HepG2 (cell line): ENCODE measurements around the gene ASH1L. TPM values are rescaled to one million over a fixed set of nuclear protein-coding genes. Genes with fewer than 3 reads are reported as not detected.

ENCODE experiments used
- ATAC-seq: fragments of 200-7000 bp; cut with Tn5 transposase; 3 replicates; pipeline ENCODE4 v1.9.1; 2020; ENCODE audit warnings: mild to moderate bottlenecking, moderate library complexity
- BruUV-seq: library from RNA; stranded (reverse); fragments of 400-500 nt; replicated peaks from 2 replicates; lab custom pipeline; 2021; lab: Mats Ljungman, UMichigan
- CTCF ChIA-PET: fragments of 300-600 bp; formaldehyde crosslinking; extraction: SDS; loops from one replicate; lab custom pipeline; 2021; ENCODE audit warnings: low total read pairs, inconsistent platforms, low intra/inter-chr PET ratio; lab: Yijun Ruan, JAX
- POLR2A ChIA-PET: fragments of 350-600 bp; sonication (Branson Sonifier 250); formaldehyde crosslinking; loops from one replicate; lab custom pipeline; 2020; ENCODE audit warnings: antibody characterized with exemption, inconsistent platforms; lab: Yijun Ruan, JAX
- DNase-seq: peaks from one replicate; pipeline ENCODE4 v3.0.0-alpha.2; 2015; ENCODE audit warnings: low spot score
- FAIRE-seq: peaks from 3 replicates; lab custom pipeline; 2011; peaks lifted over from hg19 to GRCh38; lab: Jason Lieb, UNC
- H2AFZ ChIP-seq: one replicate; pipeline ENCODE4 v1.6.1; 2011; ENCODE audit warnings: low read length, inconsistent platforms
- H3K27ac ChIP-seq: fragments of 300-600 bp; 3 replicates; pipeline ENCODE4 v1.8.0; 2011; ENCODE audit warnings: mixed run types, mild to moderate bottlenecking, mixed read lengths, low read length, inconsistent platforms; ENCODE audit not compliant: insufficient read depth; ENCODE audit errors: extremely low read length
- H3K27me3 ChIP-seq, 2 experiments: fragments of 200-600 bp in 1 of 2; 2 replicates in 1 of 2; 3 replicates in 1 of 2; pipeline versions ENCODE4 v1.6.0 to v1.8.0; 2011; ENCODE audit warnings: low read length in 2 of 2, mild to moderate bottlenecking in 2 of 2, moderate library complexity in 2 of 2, inconsistent platforms in 1 of 2; ENCODE audit not compliant: insufficient read depth in 2 of 2, control insufficient read depth in 1 of 2
- H3K36me3 ChIP-seq, 2 experiments: fragments of 200-600 bp in 1 of 2; replicated peaks in 1 of 2; 2 replicates in 1 of 2; 3 replicates in 1 of 2; pipeline versions ENCODE4 v1.5.1 to v1.8.0; 2011; ENCODE audit warnings: low read length in 2 of 2, inconsistent platforms in 1 of 2; ENCODE audit not compliant: insufficient read depth in 2 of 2, control insufficient read depth in 1 of 2
- H3K4me1 ChIP-seq: 2 replicates; pipeline ENCODE4 v1.5.1; 2012; ENCODE audit warnings: low read length, inconsistent platforms; ENCODE audit not compliant: insufficient read depth
- H3K4me2 ChIP-seq: 2 replicates; pipeline ENCODE4 v1.6.0; 2011; ENCODE audit warnings: low read depth, low read length, inconsistent platforms
- H3K4me3 ChIP-seq, 3 experiments: fragments of 200-600 bp in 1 of 3; sonication (generic), shearing (Covaris generic) in 1 of 3; replicated peaks in 1 of 3; 2 replicates each; pipeline ENCODE4 v1.5.1; 2011 to 2016; ENCODE audit warnings: low read length in 3 of 3, inconsistent platforms in 2 of 3, low read depth in 2 of 3, mild to moderate bottlenecking in 2 of 3, control low read depth in 1 of 3, mixed read lengths in 1 of 3; ENCODE audit not compliant: insufficient read depth in 1 of 3
- H3K79me2 ChIP-seq: one replicate; pipeline ENCODE4 v1.6.1; 2011; ENCODE audit warnings: low read length, inconsistent platforms; ENCODE audit not compliant: insufficient read depth
- H3K9ac ChIP-seq: 2 replicates; pipeline ENCODE4 v1.6.0; 2011; ENCODE audit warnings: mild to moderate bottlenecking, low read depth, low read length, inconsistent platforms; ENCODE audit not compliant: insufficient read depth
- H3K9me3 ChIP-seq: 2 replicates; pipeline ENCODE4 v1.5.1; 2012; ENCODE audit warnings: mild to moderate bottlenecking, low read length
- H4K20me1 ChIP-seq: 2 replicates; pipeline ENCODE4 v1.6.0; 2011; ENCODE audit warnings: inconsistent platforms, mild to moderate bottlenecking, low read length, moderate library complexity; ENCODE audit not compliant: insufficient read depth
- DMAP1 ChIP-seq: IDR thresholded peaks from 2 replicates; pipeline ENCODE4 v1.6.1; 2016
- ZFX ChIP-seq: sonication (generic); formaldehyde crosslinking; IDR thresholded peaks from 2 replicates; pipeline ENCODE4 v1.4.0; 2020; ENCODE audit warnings: mild to moderate bottlenecking, low read depth, missing genetic modification reagents, moderate library complexity
- ZNF225 ChIP-seq: sonication (generic); formaldehyde crosslinking; IDR thresholded peaks from 2 replicates; pipeline ENCODE4 v1.4.0; 2020; ENCODE audit warnings: mild to moderate bottlenecking, missing genetic modification reagents
- ZNF263 ChIP-seq: sonication (generic); formaldehyde crosslinking; IDR thresholded peaks from 2 replicates; pipeline ENCODE4 v1.4.0; 2020; ENCODE audit warnings: missing genetic modification reagents
- ZNF350 ChIP-seq: sonication (generic); formaldehyde crosslinking; IDR thresholded peaks from 2 replicates; pipeline ENCODE4 v1.4.0; 2020; ENCODE audit warnings: mild to moderate bottlenecking, low read depth, missing genetic modification reagents, borderline replicate concordance
- ZNF839 ChIP-seq: sonication (generic); formaldehyde crosslinking; IDR thresholded peaks from 2 replicates; pipeline ENCODE4 v1.4.0; 2020; ENCODE audit warnings: missing genetic modification reagents, mild to moderate bottlenecking, borderline replicate concordance
- WGBS: methylation state at CpG from one replicate; pipeline ENCODE4 v1.1.6; 2017; ENCODE audit warnings: low lambda C conversion rate; 5-methylcytosine and 5-hydroxymethylcytosine counted together
- in situ Hi-C: cut with HindIII; loops from 2 replicates; pipeline ENCODE4 v1.10.0; 2017; ENCODE audit warnings: low pct_unique_long_range_greater_than_20kb; ENCODE audit not compliant: extremely low pct_ligation_motif_present
- intact Hi-C: fragments of 100-400 bp; cut with micrococcal nuclease; formaldehyde crosslinking; loops from one replicate; pipeline ENCODE4 v1.10.0; 2022; ENCODE audit not compliant: unreplicated experiment
- polyA plus RNA-seq, 8 experiments: library from polyadenylated mRNA; depleted of rRNA in 3 of 8; stranded (reverse) in 7 of 8; unstranded in 1 of 8; fragments of >200 nt; fragmentation: Illumina TruSeq in 4 of 8; extraction: Trizol in 4 of 8; gene quantifications; 2 replicates each; pipeline versions ENCODE4 v1.2.1 to v1.2.3, GENCODE V29; 2011 to 2016; ENCODE audit warnings: low read depth in 4 of 8, missing spikeins in 1 of 8, mixed read lengths in 1 of 8; ENCODE audit not compliant: insufficient read depth in 1 of 8
- total RNA-seq, 5 experiments: library from RNA; depleted of rRNA; stranded (reverse); fragments of >200 nt; fragmentation: Illumina TruSeq; extraction: Trizol; gene quantifications; 2 replicates each; pipeline ENCODE4 v1.2.3, GENCODE V29; 2016; ENCODE audit warnings: low read depth in 1 of 5
- TF ChIP-seq, protein P1 (sequence below): sonication (generic); formaldehyde crosslinking; IDR thresholded peaks from 2 replicates; pipeline ENCODE4 v1.4.0; 2020; ENCODE audit warnings: missing genetic modification reagents
- TF ChIP-seq, protein P2 (sequence below): sonication (generic); formaldehyde crosslinking; IDR thresholded peaks from 2 replicates; pipeline ENCODE4 v1.8.0; 2022; ENCODE audit warnings: missing genetic modification reagents, mild to moderate bottlenecking, borderline replicate concordance
- TF ChIP-seq, protein P3 (sequence below): IDR thresholded peaks from 2 replicates; pipeline ENCODE4 v1.6.1; 2012; ENCODE audit warnings: low read depth, low read length, improper control_type of control experiment
- TF ChIP-seq, protein P4 (sequence below): sonication (generic); formaldehyde crosslinking; IDR thresholded peaks from 2 replicates; pipeline ENCODE4 v1.5.1; 2020; ENCODE audit warnings: mild to moderate bottlenecking, missing genetic modification reagents, moderate library complexity

Gene ASH1L
- total and polyA plus RNA-seq, 2 of the 13 experiments (the other 11 are each of a cell fraction or from before 2014, with no cell fraction given): 10.2 to 15.3 TPM

DNA sequence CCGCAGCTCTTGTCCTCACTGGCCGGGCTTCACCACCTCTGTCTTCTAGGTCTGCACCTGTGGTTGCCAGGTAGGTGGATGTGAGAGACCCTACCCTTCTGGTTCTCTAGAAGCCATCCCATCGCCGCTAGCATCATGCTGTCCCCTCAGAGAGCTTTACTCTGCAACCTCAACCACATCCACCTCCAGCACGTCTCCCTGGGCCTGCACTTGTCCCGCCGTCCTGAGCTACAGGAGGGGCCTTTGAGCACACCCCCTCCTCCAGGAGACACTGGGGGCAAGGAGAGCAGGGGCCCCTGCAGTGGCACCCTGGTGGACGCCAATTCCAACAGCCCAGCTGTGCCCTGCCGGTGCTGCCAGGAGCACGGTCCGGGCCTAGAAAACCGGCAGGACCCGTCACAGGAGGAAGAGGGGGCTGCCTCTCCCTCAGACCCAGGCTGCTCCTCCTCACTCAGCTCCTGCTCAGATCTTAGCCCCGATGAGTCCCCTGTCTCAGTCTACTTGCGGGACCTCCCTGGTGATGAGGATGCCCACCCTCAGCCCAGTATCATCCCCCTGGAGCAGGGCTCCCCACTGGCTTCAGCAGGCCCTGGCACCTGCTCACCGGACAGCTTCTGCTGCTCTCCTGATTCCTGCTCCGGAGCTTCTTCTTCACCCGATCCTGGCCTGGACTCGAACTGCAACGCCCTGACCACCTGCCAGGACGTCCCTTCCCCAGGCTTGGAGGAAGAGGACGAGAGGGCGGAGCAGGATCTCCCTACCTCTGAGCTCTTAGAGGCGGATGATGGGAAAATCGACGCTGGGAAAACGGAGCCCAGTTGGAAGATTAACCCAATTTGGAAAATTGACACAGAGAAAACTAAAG is 240.7 kb downstream of the ASH1L start:
- WGBS: 49% methylated on average over 19 of the region's 27 CpGs
- FAIRE-seq: no peak
- H3K36me3 ChIP-seq: peaks cover 6 to 27% of the 10 kb centered on the region in 2 experiments; a peak in 4 of 5 replicates
- 0 out of 2 replicates have a peak overlapping the region, but pooled peaks have one; percentile 16 for H3K9ac ChIP-seq
- in situ Hi-C loops: no loop called here
- DNase-seq: no peak
- no peak for ATAC-seq
- CTCF ChIA-PET: interaction anchor here (1.1 to 4.5 kb wide), 2 partner anchors 47 to 70 kb away, joined by 3 to 71 read pairs; no protein-coding TSS in a partner anchor
- no TSS peak for BruUV-seq
- peak overlapping the region; percentile 80 for H3K4me2 ChIP-seq
- peaks cover 33% of the 10 kb centered on the region for H3K4me1 ChIP-seq
- H3K27me3 ChIP-seq: no peaks in the 10 kb centered on the region; a peak in 1 of 5 replicates
- POLR2A ChIA-PET: interaction anchor here (0.7 to 4.3 kb wide), 6 partner anchors 14 to 71 kb away, joined by 3 to 38 read pairs (median 8); partner anchors contain the start of genes CLK2, FDPS, PKLR and SCAMP3
- H3K9me3 ChIP-seq: no peaks in the 10 kb centered on the region
- peak overlapping the region; percentile 16 for H3K27ac ChIP-seq
- peaks cover 5% of the 10 kb centered on the region for H4K20me1 ChIP-seq
- intact Hi-C loops: loop anchor here (5.0 kb wide), 3 partner anchors 45 to 270 kb away; partner anchors contain the start of genes HCN3, MTX1 and THBS3
- peak overlapping the region; percentile 80 to 94 (median 81); a peak in 5 of 6 replicates for H3K4me3 ChIP-seq
- H2AFZ ChIP-seq: no peak overlapping the region
- peaks cover 5% of the 10 kb centered on the region for H3K79me2 ChIP-seq
- TF ChIP-seq ZFX (peak; percentile 33; the same call in 1 of the 2 replicates), DMAP1 (CRISPR knock-in tag) (no peak), ZNF263 (CRISPR knock-in tag) (0 out of 2 replicates have a peak, but pooled peaks have one; percentile 26), ZNF225 (CRISPR knock-in tag) (0 out of 2 replicates have a peak, but pooled peaks have one; percentile 26), ZNF839 (CRISPR knock-in tag) (peak; percentile 6; the same call in 1 of the 2 replicates), ZNF350 (CRISPR knock-in tag) (0 out of 2 replicates have a peak, but pooled peaks have one; percentile 18)
- TF ChIP-seq, protein P1, sequence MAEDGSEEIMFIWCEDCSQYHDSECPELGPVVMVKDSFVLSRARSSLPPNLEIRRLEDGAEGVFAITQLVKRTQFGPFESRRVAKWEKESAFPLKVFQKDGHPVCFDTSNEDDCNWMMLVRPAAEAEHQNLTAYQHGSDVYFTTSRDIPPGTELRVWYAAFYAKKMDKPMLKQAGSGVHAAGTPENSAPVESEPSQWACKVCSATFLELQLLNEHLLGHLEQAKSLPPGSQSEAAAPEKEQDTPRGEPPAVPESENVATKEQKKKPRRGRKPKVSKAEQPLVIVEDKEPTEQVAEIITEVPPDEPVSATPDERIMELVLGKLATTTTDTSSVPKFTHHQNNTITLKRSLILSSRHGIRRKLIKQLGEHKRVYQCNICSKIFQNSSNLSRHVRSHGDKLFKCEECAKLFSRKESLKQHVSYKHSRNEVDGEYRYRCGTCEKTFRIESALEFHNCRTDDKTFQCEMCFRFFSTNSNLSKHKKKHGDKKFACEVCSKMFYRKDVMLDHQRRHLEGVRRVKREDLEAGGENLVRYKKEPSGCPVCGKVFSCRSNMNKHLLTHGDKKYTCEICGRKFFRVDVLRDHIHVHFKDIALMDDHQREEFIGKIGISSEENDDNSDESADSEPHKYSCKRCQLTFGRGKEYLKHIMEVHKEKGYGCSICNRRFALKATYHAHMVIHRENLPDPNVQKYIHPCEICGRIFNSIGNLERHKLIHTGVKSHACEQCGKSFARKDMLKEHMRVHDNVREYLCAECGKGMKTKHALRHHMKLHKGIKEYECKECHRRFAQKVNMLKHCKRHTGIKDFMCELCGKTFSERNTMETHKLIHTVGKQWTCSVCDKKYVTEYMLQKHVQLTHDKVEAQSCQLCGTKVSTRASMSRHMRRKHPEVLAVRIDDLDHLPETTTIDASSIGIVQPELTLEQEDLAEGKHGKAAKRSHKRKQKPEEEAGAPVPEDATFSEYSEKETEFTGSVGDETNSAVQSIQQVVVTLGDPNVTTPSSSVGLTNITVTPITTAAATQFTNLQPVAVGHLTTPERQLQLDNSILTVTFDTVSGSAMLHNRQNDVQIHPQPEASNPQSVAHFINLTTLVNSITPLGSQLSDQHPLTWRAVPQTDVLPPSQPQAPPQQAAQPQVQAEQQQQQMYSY (CRISPR knock-in tag): peak; percentile 78; the same call in 1 of the 2 replicates
- TF ChIP-seq, protein P2, sequence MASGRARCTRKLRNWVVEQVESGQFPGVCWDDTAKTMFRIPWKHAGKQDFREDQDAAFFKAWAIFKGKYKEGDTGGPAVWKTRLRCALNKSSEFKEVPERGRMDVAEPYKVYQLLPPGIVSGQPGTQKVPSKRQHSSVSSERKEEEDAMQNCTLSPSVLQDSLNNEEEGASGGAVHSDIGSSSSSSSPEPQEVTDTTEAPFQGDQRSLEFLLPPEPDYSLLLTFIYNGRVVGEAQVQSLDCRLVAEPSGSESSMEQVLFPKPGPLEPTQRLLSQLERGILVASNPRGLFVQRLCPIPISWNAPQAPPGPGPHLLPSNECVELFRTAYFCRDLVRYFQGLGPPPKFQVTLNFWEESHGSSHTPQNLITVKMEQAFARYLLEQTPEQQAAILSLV (CRISPR knock-in tag): 0 out of 2 replicates have a peak, but pooled peaks have one; percentile 46
- TF ChIP-seq, protein P3, sequence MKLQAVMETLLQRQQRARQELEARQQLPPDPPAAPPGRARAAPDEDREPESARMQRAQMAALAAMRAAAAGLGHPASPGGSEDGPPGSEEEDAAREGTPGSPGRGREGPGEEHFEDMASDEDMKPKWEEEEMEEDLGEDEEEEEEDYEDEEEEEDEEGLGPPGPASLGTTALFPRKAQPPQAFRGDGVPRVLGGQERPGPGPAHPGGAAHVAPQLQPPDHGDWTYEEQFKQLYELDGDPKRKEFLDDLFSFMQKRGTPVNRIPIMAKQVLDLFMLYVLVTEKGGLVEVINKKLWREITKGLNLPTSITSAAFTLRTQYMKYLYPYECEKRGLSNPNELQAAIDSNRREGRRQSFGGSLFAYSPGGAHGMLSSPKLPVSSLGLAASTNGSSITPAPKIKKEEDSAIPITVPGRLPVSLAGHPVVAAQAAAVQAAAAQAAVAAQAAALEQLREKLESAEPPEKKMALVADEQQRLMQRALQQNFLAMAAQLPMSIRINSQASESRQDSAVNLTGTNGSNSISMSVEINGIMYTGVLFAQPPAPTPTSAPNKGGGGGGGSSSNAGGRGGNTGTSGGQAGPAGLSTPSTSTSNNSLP: no peak
- TF ChIP-seq, protein P4, sequence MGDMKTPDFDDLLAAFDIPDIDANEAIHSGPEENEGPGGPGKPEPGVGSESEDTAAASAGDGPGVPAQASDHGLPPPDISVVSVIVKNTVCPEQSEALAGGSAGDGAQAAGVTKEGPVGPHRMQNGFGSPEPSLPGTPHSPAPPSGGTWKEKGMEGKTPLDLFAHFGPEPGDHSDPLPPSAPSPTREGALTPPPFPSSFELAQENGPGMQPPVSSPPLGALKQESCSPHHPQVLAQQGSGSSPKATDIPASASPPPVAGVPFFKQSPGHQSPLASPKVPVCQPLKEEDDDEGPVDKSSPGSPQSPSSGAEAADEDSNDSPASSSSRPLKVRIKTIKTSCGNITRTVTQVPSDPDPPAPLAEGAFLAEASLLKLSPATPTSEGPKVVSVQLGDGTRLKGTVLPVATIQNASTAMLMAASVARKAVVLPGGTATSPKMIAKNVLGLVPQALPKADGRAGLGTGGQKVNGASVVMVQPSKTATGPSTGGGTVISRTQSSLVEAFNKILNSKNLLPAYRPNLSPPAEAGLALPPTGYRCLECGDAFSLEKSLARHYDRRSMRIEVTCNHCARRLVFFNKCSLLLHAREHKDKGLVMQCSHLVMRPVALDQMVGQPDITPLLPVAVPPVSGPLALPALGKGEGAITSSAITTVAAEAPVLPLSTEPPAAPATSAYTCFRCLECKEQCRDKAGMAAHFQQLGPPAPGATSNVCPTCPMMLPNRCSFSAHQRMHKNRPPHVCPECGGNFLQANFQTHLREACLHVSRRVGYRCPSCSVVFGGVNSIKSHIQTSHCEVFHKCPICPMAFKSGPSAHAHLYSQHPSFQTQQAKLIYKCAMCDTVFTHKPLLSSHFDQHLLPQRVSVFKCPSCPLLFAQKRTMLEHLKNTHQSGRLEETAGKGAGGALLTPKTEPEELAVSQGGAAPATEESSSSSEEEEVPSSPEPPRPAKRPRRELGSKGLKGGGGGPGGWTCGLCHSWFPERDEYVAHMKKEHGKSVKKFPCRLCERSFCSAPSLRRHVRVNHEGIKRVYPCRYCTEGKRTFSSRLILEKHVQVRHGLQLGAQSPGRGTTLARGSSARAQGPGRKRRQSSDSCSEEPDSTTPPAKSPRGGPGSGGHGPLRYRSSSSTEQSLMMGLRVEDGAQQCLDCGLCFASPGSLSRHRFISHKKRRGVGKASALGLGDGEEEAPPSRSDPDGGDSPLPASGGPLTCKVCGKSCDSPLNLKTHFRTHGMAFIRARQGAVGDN: peak; percentile 34; the same call in 1 of the 2 replicates
